GM23338 (cell line): Measurements from ENCODE around the gene HHATL.

ENCODE experiments used
- CREB1 ChIP-seq: fragments of 250-450 bp; sonication (Bioruptor Pico); IDR thresholded peaks from 2 replicates; pipeline ENCODE4 v1.5.0; 2020; ENCODE audit warnings: low read depth, mild to moderate bottlenecking, moderate library complexity
- ETS1 ChIP-seq: IDR thresholded peaks from 2 replicates; pipeline ENCODE4 v1.6.1; 2016; ENCODE audit warnings: antibody characterized with exemption
- EZH2 ChIP-seq: fragments of 200-600 bp; sonication (generic); IDR thresholded peaks from one replicate; pipeline ENCODE4 v1.8.0; 2017; ENCODE audit warnings: antibody characterized with exemption, mild to moderate bottlenecking, low read depth; ENCODE audit not compliant: unreplicated experiment
- EZH2phosphoT487 ChIP-seq: fragments of 200-600 bp; sonication (generic); IDR thresholded peaks from one replicate; pipeline ENCODE4 v1.8.1; 2018; ENCODE audit warnings: antibody characterized with exemption; ENCODE audit not compliant: unreplicated experiment
- JUNB ChIP-seq: IDR thresholded peaks from one replicate; pipeline ENCODE4 v1.6.1; 2016; ENCODE audit warnings: antibody characterized with exemption; ENCODE audit not compliant: unreplicated experiment
- NANOG ChIP-seq: IDR thresholded peaks from 2 replicates; pipeline ENCODE4 v1.6.1; 2016; ENCODE audit warnings: antibody characterized with exemption, borderline replicate concordance
- POLR2AphosphoS5 ChIP-seq: IDR thresholded peaks from 2 replicates; pipeline ENCODE4 v1.6.1; 2016; ENCODE audit warnings: antibody characterized with exemption, low read depth
- STAT1 ChIP-seq: IDR thresholded peaks from one replicate; pipeline ENCODE4 v1.6.1; 2016; ENCODE audit warnings: antibody characterized with exemption; ENCODE audit not compliant: unreplicated experiment
- ZNF114 ChIP-seq: fragments of 250-450 bp; sonication (Bioruptor Pico); IDR thresholded peaks from 2 replicates; pipeline ENCODE4 v1.5.0; 2020; ENCODE audit warnings: mild to moderate bottlenecking, moderate library complexity
- ZNF331 ChIP-seq: fragments of 250-450 bp; sonication (Bioruptor Pico); IDR thresholded peaks from 2 replicates; pipeline ENCODE4 v1.5.0; 2020; ENCODE audit warnings: low read depth, mild to moderate bottlenecking, moderate library complexity
- ZNF462 ChIP-seq: fragments of 250-450 bp; sonication (Bioruptor Pico); IDR thresholded peaks from 2 replicates; pipeline ENCODE4 v1.5.0; 2020; ENCODE audit warnings: mild to moderate bottlenecking, moderate library complexity
- TF ChIP-seq, protein P1 (sequence below), 2 experiments: fragments of 200-600 bp in 1 of 2; sonication (generic) in 1 of 2; conservative IDR thresholded peaks; 2 replicates each; pipeline versions ENCODE4 v1.5.1 to v1.6.1; 2016 to 2017; ENCODE audit warnings: antibody characterized with exemption in 2 of 2, low read depth in 2 of 2, mild to moderate bottlenecking in 2 of 2, moderate library complexity in 1 of 2
- TF ChIP-seq, protein P2 (sequence below): IDR thresholded peaks from one replicate; pipeline ENCODE4 v1.6.1; 2018; ENCODE audit warnings: antibody characterized with exemption; ENCODE audit not compliant: unreplicated experiment

DNA sequence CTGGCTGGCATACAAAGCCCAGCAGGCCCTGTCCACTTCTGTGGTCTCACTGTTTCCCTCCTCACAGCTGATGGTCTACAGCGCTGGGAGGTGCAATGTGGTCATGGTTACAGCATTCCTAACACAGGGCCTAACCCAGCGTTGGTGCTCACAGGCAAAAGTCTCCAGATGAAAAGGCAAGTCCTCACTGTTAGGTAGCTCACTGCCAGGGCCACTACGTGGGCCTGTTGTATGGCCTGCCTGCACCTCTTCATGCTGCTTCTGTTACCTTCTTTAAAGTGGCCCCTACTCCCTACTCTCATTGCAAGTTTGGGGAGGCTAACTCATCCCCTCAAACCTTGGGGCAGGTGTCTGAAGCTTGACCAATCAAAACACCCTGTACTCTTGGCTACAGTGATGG, 39.2 kb upstream of the HHATL start:
- TF ChIP-seq CREB1 (CRISPR knock-in tag) (no peak), EZH2 (no peak), ZNF331 (no peak), POLR2AphosphoS5 (no peak), EZH2phosphoT487 (no peak), NANOG (no peak), ETS1 (no peak), JUNB (no peak), ZNF462 (no peak), STAT1 (no peak), ZNF114 (CRISPR knock-in tag) (no peak)
- TF ChIP-seq, protein P1, sequence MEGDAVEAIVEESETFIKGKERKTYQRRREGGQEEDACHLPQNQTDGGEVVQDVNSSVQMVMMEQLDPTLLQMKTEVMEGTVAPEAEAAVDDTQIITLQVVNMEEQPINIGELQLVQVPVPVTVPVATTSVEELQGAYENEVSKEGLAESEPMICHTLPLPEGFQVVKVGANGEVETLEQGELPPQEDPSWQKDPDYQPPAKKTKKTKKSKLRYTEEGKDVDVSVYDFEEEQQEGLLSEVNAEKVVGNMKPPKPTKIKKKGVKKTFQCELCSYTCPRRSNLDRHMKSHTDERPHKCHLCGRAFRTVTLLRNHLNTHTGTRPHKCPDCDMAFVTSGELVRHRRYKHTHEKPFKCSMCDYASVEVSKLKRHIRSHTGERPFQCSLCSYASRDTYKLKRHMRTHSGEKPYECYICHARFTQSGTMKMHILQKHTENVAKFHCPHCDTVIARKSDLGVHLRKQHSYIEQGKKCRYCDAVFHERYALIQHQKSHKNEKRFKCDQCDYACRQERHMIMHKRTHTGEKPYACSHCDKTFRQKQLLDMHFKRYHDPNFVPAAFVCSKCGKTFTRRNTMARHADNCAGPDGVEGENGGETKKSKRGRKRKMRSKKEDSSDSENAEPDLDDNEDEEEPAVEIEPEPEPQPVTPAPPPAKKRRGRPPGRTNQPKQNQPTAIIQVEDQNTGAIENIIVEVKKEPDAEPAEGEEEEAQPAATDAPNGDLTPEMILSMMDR (conservative IDR thresholded peaks at IDR 0.05; ENCODE audit: low read depth in 2 of 2), result no peak
- TF ChIP-seq, protein P2, sequence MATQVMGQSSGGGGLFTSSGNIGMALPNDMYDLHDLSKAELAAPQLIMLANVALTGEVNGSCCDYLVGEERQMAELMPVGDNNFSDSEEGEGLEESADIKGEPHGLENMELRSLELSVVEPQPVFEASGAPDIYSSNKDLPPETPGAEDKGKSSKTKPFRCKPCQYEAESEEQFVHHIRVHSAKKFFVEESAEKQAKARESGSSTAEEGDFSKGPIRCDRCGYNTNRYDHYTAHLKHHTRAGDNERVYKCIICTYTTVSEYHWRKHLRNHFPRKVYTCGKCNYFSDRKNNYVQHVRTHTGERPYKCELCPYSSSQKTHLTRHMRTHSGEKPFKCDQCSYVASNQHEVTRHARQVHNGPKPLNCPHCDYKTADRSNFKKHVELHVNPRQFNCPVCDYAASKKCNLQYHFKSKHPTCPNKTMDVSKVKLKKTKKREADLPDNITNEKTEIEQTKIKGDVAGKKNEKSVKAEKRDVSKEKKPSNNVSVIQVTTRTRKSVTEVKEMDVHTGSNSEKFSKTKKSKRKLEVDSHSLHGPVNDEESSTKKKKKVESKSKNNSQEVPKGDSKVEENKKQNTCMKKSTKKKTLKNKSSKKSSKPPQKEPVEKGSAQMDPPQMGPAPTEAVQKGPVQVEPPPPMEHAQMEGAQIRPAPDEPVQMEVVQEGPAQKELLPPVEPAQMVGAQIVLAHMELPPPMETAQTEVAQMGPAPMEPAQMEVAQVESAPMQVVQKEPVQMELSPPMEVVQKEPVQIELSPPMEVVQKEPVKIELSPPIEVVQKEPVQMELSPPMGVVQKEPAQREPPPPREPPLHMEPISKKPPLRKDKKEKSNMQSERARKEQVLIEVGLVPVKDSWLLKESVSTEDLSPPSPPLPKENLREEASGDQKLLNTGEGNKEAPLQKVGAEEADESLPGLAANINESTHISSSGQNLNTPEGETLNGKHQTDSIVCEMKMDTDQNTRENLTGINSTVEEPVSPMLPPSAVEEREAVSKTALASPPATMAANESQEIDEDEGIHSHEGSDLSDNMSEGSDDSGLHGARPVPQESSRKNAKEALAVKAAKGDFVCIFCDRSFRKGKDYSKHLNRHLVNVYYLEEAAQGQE, result no peak
